Spinal cord (tissue), 10 donors: ENCODE measurements around the gene LRRFIP1. TPM values are rescaled to one million over a fixed set of nuclear protein-coding genes. Genes with fewer than 3 reads are reported as not detected.

Experiments
- DNase-seq, 6 donors: peaks; one replicate each; pipeline versions ENCODE4 v3.0.0 to v3.0.0-alpha.2; 2013 to 2015; ENCODE audit warnings: low spot score in 6 of 6, low read depth in 4 of 6
- H3K27ac ChIP-seq: one replicate; pipeline ENCODE4 v1.5.1; 2013; ENCODE audit warnings: low read depth, low read length, control low read depth
- H3K27me3 ChIP-seq: one replicate; pipeline ENCODE4 v1.6.1; 2013; ENCODE audit warnings: low read length; ENCODE audit not compliant: control insufficient read depth, insufficient read depth
- H3K36me3 ChIP-seq: one replicate; pipeline ENCODE4 v1.6.1; 2013; ENCODE audit warnings: low read length; ENCODE audit not compliant: control insufficient read depth, insufficient read depth
- H3K4me1 ChIP-seq: one replicate; pipeline ENCODE4 v1.6.1; 2013; ENCODE audit warnings: low read length; ENCODE audit not compliant: control insufficient read depth, insufficient read depth
- H3K4me3 ChIP-seq: one replicate; pipeline ENCODE4 v1.5.1; 2013; ENCODE audit warnings: low read depth, low read length, control low read depth
- H3K9me3 ChIP-seq: one replicate; pipeline ENCODE4 v1.6.1; 2013; ENCODE audit warnings: low read length; ENCODE audit not compliant: control insufficient read depth, insufficient read depth
- WGBS: methylation state at CpG from one replicate; pipeline ENCODE4 v1.1.5; 2013; ENCODE audit warnings: missing lambda C conversion rate; ENCODE audit not compliant: insufficient coverage; 5-methylcytosine and 5-hydroxymethylcytosine counted together
- polyA plus RNA-seq, 2 donors: library from polyadenylated mRNA; unstranded; fragments of 120-200 nt; gene quantifications; one replicate each; pipeline ENCODE4 v1.2.1, GENCODE V29; 2013; ENCODE audit not compliant: insufficient read length in 2 of 2
- total RNA-seq, 2 donors: library from RNA; depleted of rRNA in 1 of 2; stranded (reverse); fragments of 120-200 nt in 1 of 2; fragments of >200 nt in 1 of 2; gene quantifications; one replicate each; pipeline versions ENCODE4 v1.2.3 to v1.2.4, GENCODE V29; 2013 to 2014
- donor health status: healthy.

Gene LRRFIP1
- total and polyA plus RNA-seq, 4 donors: 36.5 to 56.1 (median 55.2) TPM

DNA sequence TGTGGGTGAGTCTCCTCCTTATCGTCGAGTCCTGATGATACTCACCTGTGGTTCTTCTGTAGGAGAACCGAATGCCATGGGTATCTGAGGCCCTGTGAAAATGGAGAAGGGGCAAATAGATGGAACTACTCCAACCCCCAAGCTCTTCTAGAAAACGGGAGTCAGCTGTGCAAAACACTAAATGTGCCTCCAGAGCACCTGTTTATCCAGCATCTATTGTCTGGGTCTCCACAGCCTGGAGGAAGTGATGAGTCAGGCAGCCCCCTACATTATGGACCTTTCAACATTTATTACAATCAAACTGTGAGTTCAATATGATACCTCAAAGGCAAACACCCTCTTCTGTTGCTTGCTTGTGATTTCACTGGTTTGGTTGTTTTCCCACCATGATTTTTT lies 9.8 kb upstream of the LRRFIP1 start:
- WGBS: 60% methylated on average over 3 of the region's 4 CpGs
- Histone ChIP-seq H3K4me1 (peaks cover 6% of the 10 kb centered on the region), H3K27me3 (no peaks in the 10 kb centered on the region), H3K36me3 (no peaks in the 10 kb centered on the region), H3K27ac (no peak overlapping the region), H3K4me3 (no peak overlapping the region), H3K9me3 (no peaks in the 10 kb centered on the region)
- no peak for DNase-seq

DNA sequence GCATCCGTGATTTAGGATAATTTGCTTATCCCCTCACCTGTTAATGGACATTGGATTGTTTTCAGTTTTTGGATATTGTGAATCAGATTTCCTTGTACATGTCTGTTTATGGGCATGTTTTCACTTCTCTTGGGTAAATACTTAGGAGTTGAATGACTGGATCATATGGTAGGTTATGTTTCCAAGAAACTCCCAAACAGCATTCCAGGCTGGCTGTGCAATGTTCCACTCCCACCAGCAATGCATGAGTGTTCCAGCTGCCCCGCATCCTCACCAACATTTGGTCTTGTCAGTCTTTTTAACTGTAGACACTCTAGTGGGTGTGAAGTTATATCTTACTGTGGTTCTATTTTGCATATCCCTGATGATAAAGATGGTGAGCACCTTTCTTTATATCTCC lies 8.9 kb upstream of the LRRFIP1 start:
- Histone ChIP-seq H3K4me3 (no peak overlapping the region), H3K27me3 (no peaks in the 10 kb centered on the region), H3K9me3 (no peaks in the 10 kb centered on the region), H3K27ac (no peak overlapping the region), H3K36me3 (no peaks in the 10 kb centered on the region), H3K4me1 (peaks cover 6% of the 10 kb centered on the region)
- DNase-seq: no peak
- WGBS: no CpG with 5 or more reads among the region's 2 CpGs

DNA sequence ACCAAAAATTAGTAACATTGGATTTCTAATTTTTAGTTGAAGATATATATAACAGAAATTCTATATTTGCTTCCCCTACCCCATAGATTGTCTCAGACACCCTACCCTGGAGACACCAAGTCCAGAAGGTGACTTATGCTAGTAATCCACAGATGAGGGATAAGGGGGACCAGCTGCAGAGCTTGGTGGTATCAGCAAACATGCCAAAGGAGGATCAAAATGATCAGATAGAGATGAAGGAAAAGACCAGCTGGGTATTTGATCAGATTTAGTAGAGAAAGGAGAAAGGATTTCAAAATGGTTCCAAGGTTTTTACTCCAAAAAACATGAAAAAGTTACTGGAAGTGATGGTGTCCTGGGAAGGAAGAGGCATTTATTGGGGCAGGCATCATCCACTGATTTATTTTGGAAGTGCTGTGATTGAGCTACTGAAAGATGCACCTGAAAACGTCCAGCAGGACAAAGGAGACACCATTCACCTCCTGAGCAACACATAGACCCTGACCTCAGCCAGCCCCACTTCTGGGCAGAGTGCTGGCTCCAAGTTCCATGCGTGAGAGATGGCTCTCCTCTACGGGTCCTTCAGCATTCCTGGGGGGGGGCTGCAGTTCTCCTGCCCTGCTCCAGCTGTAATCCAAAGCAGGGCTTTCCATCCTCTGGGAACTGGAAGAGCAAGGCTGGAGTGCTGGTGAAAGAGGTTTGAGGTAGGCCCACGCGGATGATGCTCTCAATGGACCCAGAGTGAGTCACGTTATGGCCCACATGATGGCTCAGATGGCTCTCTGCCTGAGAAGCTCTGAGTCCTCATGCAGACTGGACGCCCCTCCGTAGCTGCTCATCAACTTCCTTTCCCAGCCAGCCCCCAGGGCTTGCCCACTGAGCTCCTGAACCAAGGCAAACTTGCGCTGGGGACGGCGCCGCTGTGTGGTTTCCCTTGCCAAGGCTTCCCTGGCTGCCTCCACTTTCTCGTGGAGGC lies 3.7 kb upstream of the LRRFIP1 start:
- H3K4me3 ChIP-seq: no peak overlapping the region
- H3K27ac ChIP-seq: no peak overlapping the region
- no peaks in the 10 kb centered on the region for H3K27me3 ChIP-seq
- H3K4me1 ChIP-seq: peaks cover 15% of the 10 kb centered on the region
- 79% methylated on average over 13 of the region's 13 CpGs for WGBS
- no peaks in the 10 kb centered on the region for H3K9me3 ChIP-seq
- H3K36me3 ChIP-seq: no peaks in the 10 kb centered on the region
- no peak for DNase-seq

DNA sequence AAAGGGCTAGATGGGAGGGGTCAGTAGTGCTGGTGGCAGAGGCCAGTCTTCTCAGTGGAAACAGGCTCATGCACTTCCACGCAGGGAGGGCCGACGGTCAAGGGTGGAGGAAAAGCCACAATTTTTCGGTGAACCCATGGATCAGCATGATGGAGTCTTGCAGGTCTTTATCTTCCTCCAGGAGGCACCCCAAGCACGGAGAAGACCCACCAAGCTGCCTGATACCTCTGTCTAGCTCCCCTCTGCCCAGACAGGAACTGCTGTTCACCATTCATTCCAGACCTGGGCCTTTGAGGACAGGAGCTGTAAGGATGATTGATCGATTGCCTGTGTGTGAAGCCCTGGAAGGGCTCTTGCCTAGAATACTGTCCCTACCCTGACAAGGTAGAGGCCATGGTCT lies 2.8 kb upstream of the LRRFIP1 start:
- Histone ChIP-seq H3K36me3 (peaks cover 2% of the 10 kb centered on the region), H3K27me3 (no peaks in the 10 kb centered on the region), H3K27ac (no peak overlapping the region), H3K9me3 (no peaks in the 10 kb centered on the region), H3K4me3 (no peak overlapping the region), H3K4me1 (peaks cover 18% of the 10 kb centered on the region)
- 82% methylated on average over 4 of the region's 6 CpGs for WGBS
- DNase-seq: no peak

DNA sequence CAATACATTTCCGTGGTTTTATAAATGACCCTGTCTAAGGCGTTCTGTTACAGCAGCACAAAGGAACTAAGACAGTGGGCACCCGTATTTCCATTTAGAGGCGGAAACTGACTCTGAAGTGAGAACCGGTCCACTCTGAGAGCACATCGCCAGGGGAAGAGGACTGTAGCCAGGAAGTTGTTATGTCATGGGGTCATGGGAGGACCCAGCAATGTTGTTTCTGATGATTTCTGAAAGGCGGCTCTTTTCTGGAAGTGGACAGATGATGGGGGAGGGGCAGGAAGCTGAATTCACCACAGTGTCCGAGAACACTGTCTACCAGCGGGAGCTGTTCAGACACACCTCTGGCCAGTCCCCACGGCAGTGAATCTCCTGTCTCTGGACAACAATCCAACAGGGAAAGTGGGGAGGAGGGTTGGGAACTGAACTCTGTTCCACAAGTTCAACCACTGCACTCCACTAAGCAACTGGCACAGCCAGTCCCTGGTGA lies 2.1 kb upstream of the LRRFIP1 start:
- H3K27ac ChIP-seq: no peak overlapping the region
- no peaks in the 10 kb centered on the region for H3K9me3 ChIP-seq
- H3K36me3 ChIP-seq: peaks cover 3% of the 10 kb centered on the region
- WGBS: 74% methylated on average over 10 of the region's 10 CpGs
- no peak for DNase-seq
- no peak overlapping the region for H3K4me3 ChIP-seq
- H3K27me3 ChIP-seq: no peaks in the 10 kb centered on the region
- H3K4me1 ChIP-seq: peaks cover 18% of the 10 kb centered on the region

DNA sequence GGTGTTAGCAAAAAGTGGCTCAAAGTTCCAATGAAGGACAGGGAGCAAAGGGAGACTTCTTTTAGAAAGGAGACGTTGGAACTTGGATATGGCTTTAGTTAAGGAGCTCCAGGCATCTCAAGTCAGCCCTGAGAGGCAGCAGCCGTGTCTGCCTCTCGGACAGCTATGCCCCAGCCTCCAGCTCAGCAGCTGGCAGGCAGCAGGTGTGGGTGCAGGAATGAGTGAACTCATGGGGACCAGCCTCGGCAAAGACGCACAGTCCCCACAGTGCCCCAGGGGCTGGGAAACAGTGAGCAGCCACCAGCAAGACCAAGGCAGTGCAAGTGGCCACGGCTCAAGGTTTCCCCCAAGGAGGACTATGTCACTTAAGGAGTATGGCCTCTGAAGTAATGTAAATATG lies 1.6 kb upstream of the LRRFIP1 start:
- no peaks in the 10 kb centered on the region for H3K27me3 ChIP-seq
- 34% methylated on average over 6 of the region's 6 CpGs for WGBS
- no peak overlapping the region for H3K27ac ChIP-seq
- no peak overlapping the region for H3K4me3 ChIP-seq
- peaks cover 8% of the 10 kb centered on the region for H3K36me3 ChIP-seq
- no peak for DNase-seq
- no peaks in the 10 kb centered on the region for H3K9me3 ChIP-seq
- H3K4me1 ChIP-seq: peaks cover 18% of the 10 kb centered on the region

DNA sequence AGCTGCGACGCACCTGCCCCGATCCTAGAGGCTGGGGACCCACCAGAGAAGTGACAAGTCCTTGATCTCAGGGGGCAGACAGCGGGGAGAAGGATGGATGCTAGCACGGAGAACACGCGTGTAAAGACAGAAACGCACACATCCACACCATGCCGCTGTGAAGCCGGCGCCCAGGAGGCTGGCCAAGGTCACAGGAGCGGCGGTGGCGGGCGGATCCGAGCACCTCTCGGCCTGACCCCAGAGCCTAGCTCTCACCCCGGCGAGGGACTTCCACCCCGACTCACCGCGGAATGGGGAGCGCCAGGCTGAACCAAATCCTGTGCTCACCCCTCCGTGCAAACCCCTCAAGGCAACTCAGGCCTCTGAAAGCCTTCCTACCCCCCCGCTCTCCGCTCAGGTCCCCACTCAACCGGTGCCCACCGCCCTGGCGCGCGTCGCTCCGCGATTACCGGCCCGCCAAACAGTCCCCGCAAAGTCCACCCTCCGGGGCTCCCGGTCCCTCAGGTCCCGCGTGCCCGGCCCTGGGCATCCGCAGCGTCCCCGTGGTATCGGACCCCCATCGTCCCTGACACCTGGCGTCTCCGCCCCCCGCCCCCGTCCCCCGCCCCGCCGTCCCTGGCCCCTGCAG lies 460 bp upstream of the LRRFIP1 start:
- DNase-seq: peak in 2 of 6 donors; percentile 41
- H3K9me3 ChIP-seq: no peaks in the 10 kb centered on the region
- H3K4me3 ChIP-seq: peak overlapping the region; percentile 47
- H3K27ac ChIP-seq: no peak overlapping the region
- H3K4me1 ChIP-seq: peaks cover 21% of the 10 kb centered on the region
- peaks cover 17% of the 10 kb centered on the region for H3K36me3 ChIP-seq
- H3K27me3 ChIP-seq: no peaks in the 10 kb centered on the region
- WGBS: 7% methylated on average over 48 of the region's 54 CpGs

DNA sequence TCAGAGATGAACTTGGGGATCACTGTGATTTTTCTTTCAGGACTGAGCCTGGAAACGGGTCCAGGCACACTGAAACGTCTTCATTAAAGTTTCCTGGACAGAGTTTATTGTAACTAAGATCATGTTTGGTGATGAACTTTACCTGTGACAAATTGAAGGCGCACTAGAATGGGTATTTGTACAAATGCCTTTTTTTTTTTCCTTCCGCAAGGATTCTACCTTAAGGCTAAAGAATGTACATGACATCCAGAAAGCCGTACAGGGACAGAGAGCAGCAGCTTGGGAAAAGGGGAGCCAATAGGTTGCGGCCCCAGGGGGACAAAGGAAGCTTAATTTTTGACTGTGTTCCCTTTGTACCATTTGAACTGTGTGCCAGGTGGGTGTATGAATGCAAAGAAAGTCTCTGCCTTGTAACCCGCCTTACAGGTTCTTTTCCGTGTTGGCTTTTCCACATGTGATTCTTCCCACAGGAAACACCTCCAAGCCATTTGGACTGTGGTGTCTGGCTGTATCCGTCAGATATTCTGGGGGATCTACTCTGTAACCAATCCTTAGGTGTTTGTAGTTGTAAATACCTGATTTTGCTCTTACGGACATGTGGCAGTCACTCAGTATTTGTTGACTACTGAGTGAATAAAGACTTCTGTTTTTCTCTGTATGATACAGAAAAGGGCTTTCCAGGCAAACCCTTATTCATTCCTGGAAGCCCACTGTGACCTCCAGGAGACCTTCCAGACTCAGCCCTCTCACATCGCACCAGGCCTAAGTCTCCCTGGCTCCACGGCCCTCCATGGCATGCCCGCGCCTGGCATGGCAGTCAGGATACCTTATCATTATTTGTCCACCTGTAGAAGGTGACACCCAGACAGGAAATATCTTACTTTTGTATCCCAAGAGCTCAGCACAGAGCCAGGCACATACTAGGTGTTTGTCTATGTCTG lies 1.1 kb downstream of the LRRFIP1 start:
- no peak overlapping the region for H3K27ac ChIP-seq
- H3K4me3 ChIP-seq: peak overlapping the region; percentile 50
- H3K9me3 ChIP-seq: no peaks in the 10 kb centered on the region
- H3K27me3 ChIP-seq: no peaks in the 10 kb centered on the region
- 37% methylated on average over 5 of the region's 14 CpGs for WGBS
- H3K36me3 ChIP-seq: peaks cover 30% of the 10 kb centered on the region
- DNase-seq: no peak
- peaks cover 22% of the 10 kb centered on the region for H3K4me1 ChIP-seq

DNA sequence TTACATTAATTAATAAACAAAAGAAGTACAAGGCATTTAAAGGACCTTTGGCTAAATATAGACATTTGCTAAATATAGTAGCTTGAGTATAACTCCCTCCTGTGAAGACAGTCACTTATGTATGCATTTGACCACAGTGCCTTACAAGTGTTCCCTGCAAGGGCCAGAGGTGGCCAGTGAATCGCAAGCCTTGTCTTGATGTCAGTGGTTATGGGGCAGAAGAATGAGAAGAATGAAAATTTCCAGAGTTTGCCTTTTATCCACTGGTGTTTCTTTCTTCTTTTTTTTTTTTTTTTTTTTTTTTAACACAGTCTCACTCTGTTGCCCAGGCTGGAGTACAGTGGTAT lies 1.8 kb downstream of the LRRFIP1 start:
- no peak overlapping the region for H3K27ac ChIP-seq

More for the DNA sequence above, 1.8 kb downstream of the LRRFIP1 start:
- H3K9me3 ChIP-seq: no peaks in the 10 kb centered on the region
- no peaks in the 10 kb centered on the region for H3K27me3 ChIP-seq
- WGBS: no CpG with 5 or more reads among the region's 1 CpG
- DNase-seq: no peak
- peaks cover 22% of the 10 kb centered on the region for H3K4me1 ChIP-seq
- H3K36me3 ChIP-seq: peaks cover 30% of the 10 kb centered on the region
- no peak overlapping the region for H3K4me3 ChIP-seq
